ENCODE results near the gene LCE1F.

DNA sequence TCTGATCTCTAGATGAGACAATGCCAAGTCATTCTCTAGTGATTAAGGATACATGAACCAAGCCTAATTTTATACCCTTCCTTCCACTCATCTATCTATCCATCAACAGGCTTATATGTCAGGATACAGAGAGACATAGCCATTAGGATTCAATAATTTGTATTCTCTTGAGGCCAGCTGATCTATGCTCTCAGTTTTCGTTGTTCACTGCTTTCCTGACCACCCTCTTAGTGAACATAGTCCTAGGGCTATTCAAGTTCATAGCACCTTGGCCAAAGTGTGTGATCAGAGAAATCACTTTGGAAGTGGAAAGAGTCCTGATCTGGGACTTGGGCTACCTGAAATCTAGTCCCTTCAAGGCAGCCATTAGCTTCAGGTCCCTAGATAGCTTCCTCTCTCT lies 21.4 kb upstream of the LCE1F start:
- TF ChIP-seq, protein P1, sequence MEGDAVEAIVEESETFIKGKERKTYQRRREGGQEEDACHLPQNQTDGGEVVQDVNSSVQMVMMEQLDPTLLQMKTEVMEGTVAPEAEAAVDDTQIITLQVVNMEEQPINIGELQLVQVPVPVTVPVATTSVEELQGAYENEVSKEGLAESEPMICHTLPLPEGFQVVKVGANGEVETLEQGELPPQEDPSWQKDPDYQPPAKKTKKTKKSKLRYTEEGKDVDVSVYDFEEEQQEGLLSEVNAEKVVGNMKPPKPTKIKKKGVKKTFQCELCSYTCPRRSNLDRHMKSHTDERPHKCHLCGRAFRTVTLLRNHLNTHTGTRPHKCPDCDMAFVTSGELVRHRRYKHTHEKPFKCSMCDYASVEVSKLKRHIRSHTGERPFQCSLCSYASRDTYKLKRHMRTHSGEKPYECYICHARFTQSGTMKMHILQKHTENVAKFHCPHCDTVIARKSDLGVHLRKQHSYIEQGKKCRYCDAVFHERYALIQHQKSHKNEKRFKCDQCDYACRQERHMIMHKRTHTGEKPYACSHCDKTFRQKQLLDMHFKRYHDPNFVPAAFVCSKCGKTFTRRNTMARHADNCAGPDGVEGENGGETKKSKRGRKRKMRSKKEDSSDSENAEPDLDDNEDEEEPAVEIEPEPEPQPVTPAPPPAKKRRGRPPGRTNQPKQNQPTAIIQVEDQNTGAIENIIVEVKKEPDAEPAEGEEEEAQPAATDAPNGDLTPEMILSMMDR (IDR thresholded peaks at IDR 0.05), result no peak
- TF ChIP-seq POLR2A (IDR thresholded peaks at IDR 0.05), result no peak
